ENCODE measurements around the gene CFAP57.
"Not testable (repeated sequence)": the region's sequence is repeated elsewhere in the genome, so short reads cannot be mapped to it uniquely, and the experiment has no call there.

The CFAP57 gene

GRCh38 chr1:43197343-43198127 is 25.4 kb downstream of the CFAP57 start:
- Mint-ChIP-seq H3K36me3 (ENCODE audit: low read depth) (no peaks in the 10 kb centered on the region), H3K9me3 (peaks cover 11% of the 10 kb centered on the region), H3K27ac (no peak overlapping the region), H3K4me1 (ENCODE audit: low read depth) (no peaks in the 10 kb centered on the region), H3K27me3 (peaks cover 2% of the 10 kb centered on the region), H3K4me3 (no peak overlapping the region)
- intact Hi-C loops (cut with micrococcal nuclease): no loop called here

- Mint-ChIP-seq H3K27ac (no peak overlapping the region), H3K27me3 (peaks cover 2% of the 10 kb centered on the region), H3K36me3 (ENCODE audit: low read depth) (no peaks in the 10 kb centered on the region), H3K4me1 (ENCODE audit: low read depth) (no peaks in the 10 kb centered on the region), H3K9me3 (peaks cover 11% of the 10 kb centered on the region), H3K4me3 (no peak overlapping the region)
- intact Hi-C loops (cut with micrococcal nuclease): no loop called here
Measured at GRCh38 chr1:43199093-43199726, 27.1 kb downstream of the CFAP57 start.

DNA sequence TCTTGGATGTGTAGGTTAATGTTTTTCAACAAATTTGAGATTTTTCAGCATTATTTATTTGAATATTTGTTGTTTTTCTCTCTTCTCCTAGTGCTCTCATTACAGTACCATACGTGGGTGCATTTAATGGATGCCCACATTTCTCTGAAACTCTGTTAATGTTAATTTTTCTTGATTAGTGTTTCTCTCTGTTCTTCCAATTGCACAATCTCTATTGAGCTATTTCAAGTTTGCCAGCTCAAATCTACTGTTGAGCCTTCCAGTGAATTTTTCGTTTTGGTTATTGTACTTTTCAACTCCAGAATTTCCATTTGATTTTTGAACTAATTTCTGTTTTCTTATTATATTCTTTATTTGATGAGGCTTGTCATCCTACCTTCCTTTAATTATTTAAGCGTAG is 31.7 kb downstream of the CFAP57 start:
- intact Hi-C loops (cut with micrococcal nuclease): no loop called here
- Mint-ChIP-seq H3K9me3 (peaks cover 7% of the 10 kb centered on the region), H3K4me1 (ENCODE audit: low read depth) (peaks cover 12% of the 10 kb centered on the region), H3K27me3 (no peaks in the 10 kb centered on the region), H3K4me3 (no peak overlapping the region), H3K36me3 (ENCODE audit: low read depth) (no peaks in the 10 kb centered on the region), H3K27ac (no peak overlapping the region)

DNA sequence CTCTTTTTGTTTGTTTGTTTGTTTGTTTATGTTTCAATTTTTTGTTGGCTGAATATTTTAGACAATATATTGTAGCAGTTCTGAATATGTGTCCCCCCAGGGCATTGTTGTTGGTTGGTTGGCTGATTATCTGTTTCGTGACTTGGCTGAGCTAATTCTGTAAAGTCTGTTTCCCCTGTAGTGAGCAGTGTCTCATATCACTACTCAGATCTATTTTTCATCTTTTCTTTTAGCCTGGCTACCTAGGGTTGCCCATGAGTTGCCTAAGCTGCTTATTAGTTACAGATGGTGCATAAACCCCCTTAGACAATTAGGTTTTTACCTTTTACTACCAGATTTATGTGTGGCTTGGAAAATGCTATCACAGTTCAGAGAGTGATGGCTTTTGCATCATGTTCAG is 32.3 kb downstream of the CFAP57 start:
- no peak overlapping the region for H3K4me3 Mint-ChIP-seq
- intact Hi-C loops (cut with micrococcal nuclease): no loop called here
- H3K36me3 Mint-ChIP-seq (ENCODE audit: low read depth): no peaks in the 10 kb centered on the region
- no peak overlapping the region for H3K27ac Mint-ChIP-seq
- peaks cover 12% of the 10 kb centered on the region for H3K4me1 Mint-ChIP-seq (ENCODE audit: low read depth)
- no peaks in the 10 kb centered on the region for H3K27me3 Mint-ChIP-seq
- H3K9me3 Mint-ChIP-seq: peaks cover 7% of the 10 kb centered on the region

DNA sequence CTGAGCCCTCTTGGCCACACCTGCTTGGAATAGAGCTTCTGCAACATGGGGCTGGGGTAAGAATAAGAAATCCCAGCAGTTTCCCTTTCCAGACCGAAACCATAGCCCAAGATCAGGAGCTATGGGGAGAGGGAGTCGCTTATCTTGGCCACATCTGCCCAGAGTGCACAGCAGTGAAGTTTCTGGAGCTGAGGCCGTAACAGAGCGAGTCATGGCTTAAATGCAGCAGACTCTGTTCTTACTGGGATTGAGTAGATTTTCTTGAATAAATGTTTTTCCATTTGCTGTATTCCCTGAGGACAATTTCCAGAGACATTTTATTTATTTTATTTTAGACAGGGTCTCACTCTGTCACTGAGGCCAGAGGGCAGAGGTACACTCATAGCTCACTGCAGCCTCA is 33.5 kb downstream of the CFAP57 start:
- H3K9me3 Mint-ChIP-seq: peaks cover 7% of the 10 kb centered on the region
- H3K36me3 Mint-ChIP-seq (ENCODE audit: low read depth): no peaks in the 10 kb centered on the region
- no peaks in the 10 kb centered on the region for H3K27me3 Mint-ChIP-seq
- intact Hi-C loops (cut with micrococcal nuclease): no loop called here
- H3K4me1 Mint-ChIP-seq (ENCODE audit: low read depth): peaks cover 12% of the 10 kb centered on the region
- H3K27ac Mint-ChIP-seq: no peak overlapping the region
- H3K4me3 Mint-ChIP-seq: no peak overlapping the region

GRCh38 chr1:43206600-43207228 is 34.6 kb downstream of the CFAP57 start:
- Mint-ChIP-seq H3K4me1 (ENCODE audit: low read depth) (peaks cover 12% of the 10 kb centered on the region), H3K27ac (no peak overlapping the region), H3K27me3 (no peaks in the 10 kb centered on the region), H3K9me3 (peaks cover 7% of the 10 kb centered on the region), H3K4me3 (no peak overlapping the region), H3K36me3 (ENCODE audit: low read depth) (no peaks in the 10 kb centered on the region)
- intact Hi-C loops (cut with micrococcal nuclease): no loop called here

GRCh38 chr1:43207229-43207853 is 35.2 kb downstream of the CFAP57 start:
- H3K4me3 Mint-ChIP-seq: no peak overlapping the region
- no peaks in the 10 kb centered on the region for H3K27me3 Mint-ChIP-seq
- intact Hi-C loops (cut with micrococcal nuclease): no loop called here
- no peaks in the 10 kb centered on the region for H3K36me3 Mint-ChIP-seq (ENCODE audit: low read depth)
- no peak overlapping the region for H3K27ac Mint-ChIP-seq
- peaks cover 12% of the 10 kb centered on the region for H3K4me1 Mint-ChIP-seq (ENCODE audit: low read depth)
- H3K9me3 Mint-ChIP-seq: peaks cover 7% of the 10 kb centered on the region

DNA sequence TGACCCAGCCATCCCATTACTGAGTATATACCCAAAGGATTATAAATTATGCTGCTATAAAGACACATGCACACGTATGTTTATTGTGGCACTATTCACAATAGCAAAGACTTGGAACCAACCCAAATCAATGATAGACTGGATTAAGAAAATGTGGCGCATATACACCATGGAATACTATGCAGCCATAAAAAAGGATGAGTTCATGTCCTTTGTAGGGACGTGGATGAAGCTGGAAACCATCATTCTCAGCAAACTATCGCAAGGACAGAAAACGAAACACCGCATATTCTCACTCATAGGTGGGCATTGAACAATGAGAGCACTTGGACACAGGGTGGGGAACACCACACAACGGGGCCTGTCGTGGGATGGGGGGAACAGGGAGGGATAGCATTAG is 36.1 kb downstream of the CFAP57 start:
- intact Hi-C loops (cut with micrococcal nuclease); H3K27me3 Mint-ChIP-seq; H3K27ac Mint-ChIP-seq; H3K36me3 Mint-ChIP-seq (ENCODE audit: low read depth); H3K9me3 Mint-ChIP-seq; H3K4me3 Mint-ChIP-seq: not testable (repeated sequence)
- peaks cover 12% of the 10 kb centered on the region for H3K4me1 Mint-ChIP-seq (ENCODE audit: low read depth)

DNA sequence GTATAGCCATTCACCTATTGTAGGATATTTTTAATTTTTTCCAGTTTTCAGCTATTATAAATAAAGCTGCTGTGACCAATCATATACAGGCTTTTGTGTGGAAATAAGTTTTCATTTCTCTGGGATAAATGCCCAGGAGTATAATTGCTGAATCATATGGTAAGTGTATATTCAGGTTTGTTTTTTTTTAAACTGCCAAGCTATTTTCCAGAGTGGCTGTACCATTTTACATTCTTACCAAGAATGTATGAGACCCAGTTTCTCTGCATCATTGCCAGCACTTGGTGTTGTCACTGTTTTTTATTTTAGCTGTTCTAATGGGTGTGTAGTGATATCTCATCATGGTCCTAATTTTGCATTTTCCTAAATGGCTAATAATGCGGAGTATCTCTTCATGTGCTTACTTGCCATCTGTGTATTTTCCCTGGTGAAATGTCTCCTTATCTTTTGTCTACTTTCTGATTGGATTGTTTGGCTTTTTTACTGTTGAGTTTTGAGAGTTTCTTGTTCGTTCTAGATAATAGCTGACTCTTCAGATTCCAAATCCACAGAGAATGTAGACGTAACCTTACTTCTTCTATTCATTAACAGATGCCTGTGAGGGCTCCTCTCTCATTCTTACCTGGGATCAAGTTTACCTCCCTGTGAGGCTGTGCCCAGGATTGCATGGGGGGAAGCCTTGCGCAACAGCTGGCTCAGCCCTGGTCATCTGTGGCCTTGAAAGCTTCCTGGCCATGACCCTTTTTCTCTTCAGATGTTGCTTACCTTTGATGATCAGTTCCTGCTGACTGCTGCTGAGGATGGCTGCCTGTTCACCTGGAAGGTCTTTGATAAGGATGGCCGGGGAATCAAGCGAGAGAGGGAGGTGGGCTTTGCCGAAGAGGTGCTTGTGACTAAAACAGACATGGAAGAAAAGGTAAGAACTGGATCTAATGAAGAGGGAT is 42.6 kb downstream of the CFAP57 start:
- Mint-ChIP-seq H3K27me3 (no peaks in the 10 kb centered on the region), H3K4me1 (ENCODE audit: low read depth) (no peaks in the 10 kb centered on the region), H3K9me3 (no peaks in the 10 kb centered on the region), H3K27ac (no peak overlapping the region), H3K4me3 (no peak overlapping the region), H3K36me3 (ENCODE audit: low read depth) (no peaks in the 10 kb centered on the region)
- intact Hi-C loops (cut with micrococcal nuclease): no loop called here

- intact Hi-C loops (cut with micrococcal nuclease): no loop called here
- H3K27ac Mint-ChIP-seq: no peak overlapping the region
- H3K9me3 Mint-ChIP-seq: no peaks in the 10 kb centered on the region
- peaks cover 3% of the 10 kb centered on the region for H3K27me3 Mint-ChIP-seq
- H3K4me3 Mint-ChIP-seq: no peak overlapping the region
- H3K4me1 Mint-ChIP-seq (ENCODE audit: low read depth): peaks cover 21% of the 10 kb centered on the region
- no peaks in the 10 kb centered on the region for H3K36me3 Mint-ChIP-seq (ENCODE audit: low read depth)
Measured at GRCh38 chr1:43217747-43218146, 45.6 kb downstream of the CFAP57 start.

GRCh38 chr1:43220905-43221778 is 49.0 kb downstream of the CFAP57 start:
- H3K27ac Mint-ChIP-seq: peak overlapping the region; percentile 84
- intact Hi-C loops (cut with micrococcal nuclease): loop anchor here (10.0 kb wide), 1 partner anchor 434 kb away; the partner anchor contains the start of gene KDM4A
- H3K4me1 Mint-ChIP-seq (ENCODE audit: low read depth): peaks cover 23% of the 10 kb centered on the region
- peaks cover 3% of the 10 kb centered on the region for H3K27me3 Mint-ChIP-seq
- H3K9me3 Mint-ChIP-seq: no peaks in the 10 kb centered on the region
- no peak overlapping the region for H3K4me3 Mint-ChIP-seq
- H3K36me3 Mint-ChIP-seq (ENCODE audit: low read depth): no peaks in the 10 kb centered on the region

GRCh38 chr1:43221797-43222196 is 49.7 kb downstream of the CFAP57 start:
- Mint-ChIP-seq H3K4me1 (ENCODE audit: low read depth) (peaks cover 27% of the 10 kb centered on the region), H3K4me3 (no peak overlapping the region), H3K27me3 (peaks cover 3% of the 10 kb centered on the region), H3K36me3 (ENCODE audit: low read depth) (no peaks in the 10 kb centered on the region), H3K9me3 (no peaks in the 10 kb centered on the region), H3K27ac (peak overlapping the region; percentile 84)
- intact Hi-C loops (cut with micrococcal nuclease): loop anchor here (10.0 kb wide), 1 partner anchor 433 kb away; the partner anchor contains the start of gene KDM4A

All from dendritic cell treated with granulocyte-macrophage colony-stimulating factor and Interleukin-4, amounts not matched to agents 40 ng/mL and 50 ng/mL, for 4 days (primary cell).